Esophagus squamous epithelium (tissue), 5 donors: ENCODE data around the gene TRIM54. TPM values are rescaled to one million over a fixed set of nuclear protein-coding genes. Genes with fewer than 3 reads are reported as not detected.

Source experiments
- DNase-seq: peaks from one replicate; lab custom pipeline; 2025; lab: John Stamatoyannopoulos, UW
- H3K27ac ChIP-seq, 4 donors: fragments of 200-600 bp; sonication (generic); one replicate each; pipeline ENCODE4 v1.5.1; 2016 to 2019; ENCODE audit warnings: mild to moderate bottlenecking in 1 of 4
- H3K27me3 ChIP-seq, 4 donors: fragments of 200-600 bp; sonication (generic); 1 replicate in 3 of 4; 2 replicates in 1 of 4; pipeline versions ENCODE4 v1.5.1 to v1.6.0; 2017 to 2021; ENCODE audit warnings: antibody characterized with exemption in 1 of 4
- H3K36me3 ChIP-seq, 3 donors: fragments of 200-600 bp; sonication (generic); one replicate each; pipeline ENCODE4 v1.5.1; 2016 to 2019
- H3K4me1 ChIP-seq, 3 donors: fragments of 200-600 bp; sonication (generic); one replicate each; pipeline ENCODE4 v1.5.1; 2017 to 2019
- H3K4me3 ChIP-seq, 4 donors: fragments of 200-600 bp; sonication (generic); 1 replicate in 3 of 4; 2 replicates in 1 of 4; pipeline ENCODE4 v1.5.1; 2016 to 2019; ENCODE audit warnings: mild to moderate bottlenecking in 2 of 4, moderate library complexity in 1 of 4
- H3K9me3 ChIP-seq, 3 donors: fragments of 200-600 bp; sonication (generic); one replicate each; pipeline ENCODE4 v1.5.1; 2016 to 2019
- POLR2A ChIP-seq, 4 donors: fragments of 450-650 bp; IDR thresholded peaks; one replicate each; pipeline ENCODE4 v1.6.1; 2017; ENCODE audit warnings: antibody characterized with exemption in 4 of 4, mild to moderate bottlenecking in 4 of 4, moderate library complexity in 3 of 4
- WGBS, 2 donors: methylation state at CpG; one replicate each; pipeline ENCODE4 v1.1.5; 2018; 5-methylcytosine and 5-hydroxymethylcytosine counted together
- intact Hi-C: fragments of 100-400 bp; cut with DNase I; formaldehyde crosslinking; loops from one replicate; pipeline ENCODE4 v1.15.0; 2022
- total RNA-seq, 4 donors: library from RNA; depleted of rRNA; stranded (reverse); fragments of >200 nt; gene quantifications; one replicate each; pipeline ENCODE4 v1.1.0, GENCODE V29; 2016
- TF ChIP-seq, protein P1 (sequence below), 6 experiments: fragments of 450-650 bp in 4 of 6; fragments of 200-600 bp in 2 of 6; sonication (generic) in 2 of 6; IDR thresholded peaks; one replicate each; pipeline ENCODE4 v1.5.1; 2016 to 2019; ENCODE audit warnings: antibody characterized with exemption in 6 of 6, mild to moderate bottlenecking in 4 of 6, moderate library complexity in 4 of 6
- donor health status: DM: yes; HTN: yes; CAD: no.

The TRIM54 gene
- total RNA-seq, 4 donors from 2014 or later: not detected

DNA sequence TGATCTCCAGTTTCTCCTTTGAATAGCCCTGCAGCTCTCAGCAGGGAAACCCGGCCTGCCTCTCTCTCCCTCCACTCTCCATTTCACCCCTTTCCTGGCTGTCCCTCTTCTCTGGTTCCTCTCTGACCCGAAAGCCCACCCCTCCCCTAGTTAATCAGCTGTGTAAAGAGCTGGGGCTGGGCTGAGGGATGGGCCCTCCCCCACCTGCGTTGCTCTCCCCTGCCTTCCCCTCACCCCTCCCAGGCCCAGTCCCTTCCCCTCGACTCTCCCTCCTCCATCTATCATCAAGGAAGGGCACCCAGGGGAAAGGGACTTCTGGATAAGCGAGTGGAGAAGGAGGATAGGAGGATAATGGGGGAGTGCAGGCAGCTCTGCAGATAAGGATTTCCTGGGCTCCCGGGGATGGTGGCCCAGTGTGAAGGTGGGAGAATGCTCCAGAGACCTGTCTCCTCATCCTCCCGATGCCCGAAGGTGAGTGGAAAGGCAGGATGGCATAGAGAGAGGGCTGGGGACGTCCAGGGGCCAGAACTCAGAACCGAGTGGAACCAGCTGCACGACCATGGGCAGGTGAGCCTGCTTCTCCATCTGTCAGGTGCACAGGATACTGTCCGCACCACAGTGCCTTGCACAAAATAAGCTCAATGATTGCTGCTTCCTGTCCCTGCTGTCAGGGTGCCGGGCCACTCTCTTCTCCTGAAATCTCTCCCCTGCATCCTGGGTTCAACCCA is 31.4 kb upstream of the TRIM54 start:
- H3K4me3 ChIP-seq: no peak overlapping the region
- peaks cover 0 to 9% (median 0%) of the 10 kb centered on the region in 3 donors for H3K4me1 ChIP-seq
- H3K9me3 ChIP-seq: no peaks in the 10 kb centered on the region
- H3K27me3 ChIP-seq: peaks cover 0 to 70% (median 2%) of the 10 kb centered on the region in 4 donors
- H3K36me3 ChIP-seq: no peaks in the 10 kb centered on the region
- no peak for DNase-seq
- WGBS, 2 donors: 38 to 51% methylated on average over 10 to 11 of the region's 13 CpGs
- intact Hi-C loops: no loop called here
- H3K27ac ChIP-seq: no peak overlapping the region
- TF ChIP-seq, protein P1, sequence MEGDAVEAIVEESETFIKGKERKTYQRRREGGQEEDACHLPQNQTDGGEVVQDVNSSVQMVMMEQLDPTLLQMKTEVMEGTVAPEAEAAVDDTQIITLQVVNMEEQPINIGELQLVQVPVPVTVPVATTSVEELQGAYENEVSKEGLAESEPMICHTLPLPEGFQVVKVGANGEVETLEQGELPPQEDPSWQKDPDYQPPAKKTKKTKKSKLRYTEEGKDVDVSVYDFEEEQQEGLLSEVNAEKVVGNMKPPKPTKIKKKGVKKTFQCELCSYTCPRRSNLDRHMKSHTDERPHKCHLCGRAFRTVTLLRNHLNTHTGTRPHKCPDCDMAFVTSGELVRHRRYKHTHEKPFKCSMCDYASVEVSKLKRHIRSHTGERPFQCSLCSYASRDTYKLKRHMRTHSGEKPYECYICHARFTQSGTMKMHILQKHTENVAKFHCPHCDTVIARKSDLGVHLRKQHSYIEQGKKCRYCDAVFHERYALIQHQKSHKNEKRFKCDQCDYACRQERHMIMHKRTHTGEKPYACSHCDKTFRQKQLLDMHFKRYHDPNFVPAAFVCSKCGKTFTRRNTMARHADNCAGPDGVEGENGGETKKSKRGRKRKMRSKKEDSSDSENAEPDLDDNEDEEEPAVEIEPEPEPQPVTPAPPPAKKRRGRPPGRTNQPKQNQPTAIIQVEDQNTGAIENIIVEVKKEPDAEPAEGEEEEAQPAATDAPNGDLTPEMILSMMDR (IDR thresholded peaks at IDR 0.05): no peak
- no peak for TF ChIP-seq POLR2A (IDR thresholded peaks at IDR 0.05)

GRCh38 chr2:27251766-27252165 is 30.5 kb upstream of the TRIM54 start:
- 78 to 88% methylated on average over 1 to 12 of the region's 13 CpGs for WGBS, 2 donors
- Histone ChIP-seq H3K9me3 (no peaks in the 10 kb centered on the region), H3K27ac (no peak overlapping the region), H3K4me3 (no peak overlapping the region), H3K27me3 (peaks cover 0 to 79% (median 2%) of the 10 kb centered on the region in 4 donors), H3K36me3 (no peaks in the 10 kb centered on the region), H3K4me1 (peaks cover 0 to 9% (median 0%) of the 10 kb centered on the region in 3 donors)
- TF ChIP-seq, protein P1 (IDR thresholded peaks at IDR 0.05): no peak
- TF ChIP-seq POLR2A (IDR thresholded peaks at IDR 0.05): no peak
- DNase-seq: no peak
- intact Hi-C loops: no loop called here

DNA sequence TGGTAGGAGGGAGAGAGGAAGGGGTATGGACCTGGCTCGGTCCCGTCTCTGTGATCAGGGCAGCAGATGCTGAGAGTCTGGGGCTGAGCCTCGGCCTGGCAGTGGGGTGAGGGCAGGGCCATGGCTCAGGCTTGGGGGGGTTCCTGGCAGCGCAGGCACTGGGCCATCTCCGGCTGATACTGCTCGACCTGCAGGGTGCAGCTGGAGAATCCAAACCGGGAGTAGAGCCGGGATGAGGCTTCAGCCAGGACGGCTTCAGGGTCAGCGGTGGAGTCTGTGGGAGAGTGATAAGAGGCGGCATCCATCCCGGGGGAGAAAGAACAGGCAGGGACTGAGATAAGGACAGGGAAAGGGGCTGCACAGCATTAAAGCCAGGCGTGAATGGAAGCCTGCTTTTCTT is 27.0 kb upstream of the TRIM54 start:
- peaks cover 0 to 94% (median under 1%) of the 10 kb centered on the region in 4 donors for H3K27me3 ChIP-seq
- H3K27ac ChIP-seq: no peak overlapping the region
- TF ChIP-seq, protein P1 (IDR thresholded peaks at IDR 0.05): no peak
- TF ChIP-seq POLR2A (IDR thresholded peaks at IDR 0.05): no peak
- peaks cover 0 to 4% (median 0%) of the 10 kb centered on the region in 3 donors for H3K4me1 ChIP-seq
- no peaks in the 10 kb centered on the region for H3K9me3 ChIP-seq
- intact Hi-C loops: no loop called here
- DNase-seq: no peak
- WGBS, 2 donors: 33 to 49% methylated on average over 6 to 11 of the region's 13 CpGs
- no peak overlapping the region for H3K4me3 ChIP-seq
- no peaks in the 10 kb centered on the region for H3K36me3 ChIP-seq

- no peak overlapping the region for H3K4me3 ChIP-seq
- 14 to 22% methylated on average over 1 of the region's 1 CpG for WGBS, 2 donors
- TF ChIP-seq POLR2A (IDR thresholded peaks at IDR 0.05): no peak
- TF ChIP-seq, protein P1 (IDR thresholded peaks at IDR 0.05): no peak
- no peak overlapping the region for H3K27ac ChIP-seq
- peaks cover 0 to 94% (median 2%) of the 10 kb centered on the region in 4 donors for H3K27me3 ChIP-seq
- intact Hi-C loops: no loop called here
- no peaks in the 10 kb centered on the region for H3K36me3 ChIP-seq
- no peaks in the 10 kb centered on the region for H3K9me3 ChIP-seq
- DNase-seq: no peak
- no peaks in the 10 kb centered on the region for H3K4me1 ChIP-seq
These were observed 26.6 kb upstream of the TRIM54 start for GRCh38 chr2:27255660-27256059.

DNA sequence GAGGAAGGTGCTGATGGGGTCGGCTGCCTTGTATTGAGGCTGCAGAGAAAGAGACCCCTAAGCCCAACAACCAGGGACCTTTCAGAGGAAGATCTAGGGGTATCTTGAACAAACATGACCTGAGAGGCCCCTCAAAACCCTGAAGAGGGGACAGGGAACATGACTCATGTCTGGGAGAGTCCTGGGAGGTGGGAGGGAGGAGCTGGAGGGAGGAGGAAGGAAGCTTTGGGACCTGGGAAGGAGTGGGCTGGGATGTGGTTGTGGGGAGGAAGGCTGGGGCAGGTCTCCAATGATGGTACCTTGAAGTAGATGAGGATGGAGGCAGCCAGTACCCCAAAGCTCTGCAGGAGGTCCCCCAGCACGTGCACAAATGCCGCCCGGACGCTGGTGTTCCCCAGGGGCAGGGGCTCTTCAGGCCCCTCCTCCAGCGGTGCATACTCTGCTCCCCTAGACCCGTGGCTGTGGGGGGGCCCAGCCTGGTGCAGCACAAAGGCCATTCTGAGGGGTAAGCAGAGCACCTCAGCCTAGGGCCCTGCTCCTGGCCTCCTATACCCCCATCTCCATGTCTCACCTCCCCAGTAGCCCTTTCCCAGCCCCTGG is 25.3 kb upstream of the TRIM54 start:
- H3K9me3 ChIP-seq: no peaks in the 10 kb centered on the region
- H3K36me3 ChIP-seq: no peaks in the 10 kb centered on the region
- H3K27ac ChIP-seq: no peak overlapping the region
- H3K4me1 ChIP-seq: peaks cover 0 to 5% (median 2%) of the 10 kb centered on the region in 3 donors
- WGBS, 2 donors: 57 to 60% methylated on average over 1 to 3 of the region's 7 CpGs
- TF ChIP-seq POLR2A (IDR thresholded peaks at IDR 0.05): no peak
- TF ChIP-seq, protein P1 (IDR thresholded peaks at IDR 0.05): no peak
- intact Hi-C loops: no loop called here
- DNase-seq: no peak
- no peak overlapping the region for H3K4me3 ChIP-seq
- H3K27me3 ChIP-seq: peaks cover 5 to 94% (median 11%) of the 10 kb centered on the region in 4 donors
